ENCODE data around the gene RHOV. TPM values are rescaled to one million over a fixed set of nuclear protein-coding genes. Genes with fewer than 3 reads are reported as not detected.

Gene RHOV
- 0.49 TPM in 1 of 2 replicates, not detected in the other for total RNA-seq (2014; rRNA removed; shearing (Covaris generic); ENCODE audit: low replicate concordance)

- H3K27me3 ChIP-seq: no peaks in the 10 kb centered on the region
- peak; percentile 68 for DNase-seq
- no peaks in the 10 kb centered on the region for H3K9me3 ChIP-seq
- H3K4me3 ChIP-seq: peak within 1 kb of the TSS; percentile 42
- H3K36me3 ChIP-seq: no peaks in the 10 kb centered on the region
These were observed at the start of gene RHOV for GRCh38 chr15:40873694-40874561. TSS of gene RHOV (minus strand) at chr15:40874234. CDS start at chr15:40874139, 95 bp downstream.

DNA sequence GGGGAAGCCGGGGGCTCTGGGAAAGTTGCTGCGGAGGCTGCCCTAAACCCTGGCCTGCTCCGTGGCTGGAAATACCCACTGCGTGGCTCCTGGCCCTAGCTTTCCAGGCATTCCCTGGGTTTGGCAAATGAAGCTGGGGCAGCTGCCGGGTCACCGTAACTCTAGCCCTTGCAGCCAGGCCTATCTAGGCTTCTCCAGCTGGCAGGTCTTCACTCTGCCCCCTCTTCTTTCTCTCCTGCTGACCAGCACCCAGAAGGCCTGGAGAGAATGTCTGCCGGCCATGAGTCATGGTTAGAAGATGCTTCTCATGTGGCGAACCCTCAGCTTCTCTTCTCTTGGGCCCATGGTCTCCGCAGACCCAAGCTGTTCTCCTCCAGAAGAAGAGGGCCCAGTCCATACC is 49.5 kb upstream of the RHOV start:
- Histone ChIP-seq H3K4me3 (no peak overlapping the region), H3K36me3 (no peaks in the 10 kb centered on the region), H3K9me3 (no peaks in the 10 kb centered on the region), H3K27me3 (peaks cover 5% of the 10 kb centered on the region)
- no peak for DNase-seq

- Histone ChIP-seq H3K9me3 (no peaks in the 10 kb centered on the region), H3K36me3 (no peaks in the 10 kb centered on the region), H3K27me3 (no peaks in the 10 kb centered on the region), H3K4me3 (no peak overlapping the region)
- DNase-seq: no peak
These were observed 48.6 kb upstream of the RHOV start for GRCh38 chr15:40922608-40923005.

- DNase-seq: no peak
- no peaks in the 10 kb centered on the region for H3K27me3 ChIP-seq
- H3K9me3 ChIP-seq: no peaks in the 10 kb centered on the region
- H3K4me3 ChIP-seq: no peak overlapping the region
- no peaks in the 10 kb centered on the region for H3K36me3 ChIP-seq
These were observed 48.0 kb upstream of the RHOV start for GRCh38 chr15:40921949-40922607.

DNA sequence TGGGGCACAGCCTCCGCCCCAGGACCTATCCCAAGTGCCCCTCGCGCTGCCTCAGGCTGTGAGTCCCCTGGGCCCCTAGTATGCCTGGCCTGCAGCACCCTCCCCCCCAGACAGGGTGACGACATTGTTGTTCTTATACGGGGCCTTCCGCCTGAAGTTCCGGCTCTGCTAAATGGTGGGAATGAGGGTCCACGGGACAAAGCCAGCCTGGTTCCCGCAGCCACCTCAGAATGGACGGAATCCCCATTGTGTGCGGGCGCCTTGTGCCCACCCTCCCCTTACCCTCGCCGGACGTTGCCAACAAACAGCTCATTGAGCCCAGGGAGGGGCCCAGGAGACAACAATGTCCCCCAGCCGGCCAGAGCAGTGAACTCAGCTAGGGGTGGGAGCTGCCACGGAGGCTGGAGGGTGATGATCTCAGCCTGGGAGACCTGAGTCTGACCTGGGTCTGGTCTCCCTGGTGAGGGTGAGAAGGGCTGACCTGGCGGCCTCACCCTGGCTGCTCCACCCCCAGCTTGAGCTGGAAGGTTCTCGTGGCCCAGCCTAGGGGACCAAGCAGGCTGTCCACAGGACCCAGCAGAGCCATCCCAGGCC is 44.9 kb upstream of the RHOV start:
- no peak for DNase-seq
- H3K9me3 ChIP-seq: no peaks in the 10 kb centered on the region
- H3K27me3 ChIP-seq: no peaks in the 10 kb centered on the region
- H3K36me3 ChIP-seq: no peaks in the 10 kb centered on the region
- no peak overlapping the region for H3K4me3 ChIP-seq

DNA sequence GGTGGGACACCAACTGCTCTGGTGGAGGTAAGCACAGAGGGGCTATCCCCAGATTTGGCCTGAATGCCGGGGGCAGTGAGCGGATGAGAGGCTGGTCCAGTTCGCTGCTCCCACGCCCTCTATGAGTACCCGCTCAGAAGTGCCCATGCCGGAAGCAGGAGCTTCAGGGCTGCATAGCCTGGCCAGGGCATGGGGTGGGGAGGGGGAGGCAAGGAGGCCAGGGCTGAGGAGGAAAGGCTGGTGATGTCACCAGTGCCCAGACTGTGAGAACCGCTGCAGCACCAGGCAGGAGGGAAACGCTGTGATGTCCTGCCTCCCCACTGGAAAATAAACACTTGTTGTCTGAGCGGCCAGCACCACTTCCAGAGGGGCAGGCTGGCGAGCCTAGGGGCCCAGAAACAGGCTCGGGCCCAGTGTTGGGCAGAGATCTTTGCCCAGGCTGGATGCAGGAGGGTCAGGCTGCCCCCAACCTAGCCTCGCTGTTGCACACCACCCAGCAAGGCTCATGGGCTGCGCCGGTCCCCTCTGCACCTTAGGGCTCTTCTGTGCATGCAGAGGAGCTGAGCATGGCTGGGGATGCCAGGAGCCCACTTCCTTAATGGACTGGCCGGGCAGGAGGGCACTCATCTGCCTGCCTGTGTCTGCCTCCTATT is 44.2 kb upstream of the RHOV start:
- H3K4me3 ChIP-seq: no peak overlapping the region
- no peaks in the 10 kb centered on the region for H3K27me3 ChIP-seq
- H3K36me3 ChIP-seq: no peaks in the 10 kb centered on the region
- DNase-seq: no peak
- H3K9me3 ChIP-seq: no peaks in the 10 kb centered on the region

DNA sequence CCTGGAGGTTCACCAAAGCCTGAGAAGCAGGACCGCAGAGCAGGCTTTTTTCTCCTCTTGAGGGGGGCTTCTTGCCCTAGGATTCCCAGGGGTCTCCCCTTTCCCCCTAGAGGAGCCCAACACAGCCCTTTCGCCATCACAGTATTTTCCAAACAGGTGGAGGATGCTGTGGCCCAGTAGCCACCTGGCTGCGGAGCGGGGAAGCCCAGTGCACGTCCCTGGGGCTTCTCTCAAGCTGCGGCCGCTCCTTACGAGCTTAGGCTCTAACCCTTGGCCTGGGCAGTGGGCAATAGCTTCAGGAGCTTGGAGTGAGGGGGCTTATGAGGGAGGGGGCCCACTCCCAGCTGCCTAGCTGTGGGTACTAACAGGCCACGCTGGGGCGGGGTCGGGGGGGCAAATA is 43.6 kb upstream of the RHOV start:
- Histone ChIP-seq H3K4me3 (no peak overlapping the region), H3K36me3 (no peaks in the 10 kb centered on the region), H3K27me3 (no peaks in the 10 kb centered on the region), H3K9me3 (no peaks in the 10 kb centered on the region)
- no peak for DNase-seq

DNA sequence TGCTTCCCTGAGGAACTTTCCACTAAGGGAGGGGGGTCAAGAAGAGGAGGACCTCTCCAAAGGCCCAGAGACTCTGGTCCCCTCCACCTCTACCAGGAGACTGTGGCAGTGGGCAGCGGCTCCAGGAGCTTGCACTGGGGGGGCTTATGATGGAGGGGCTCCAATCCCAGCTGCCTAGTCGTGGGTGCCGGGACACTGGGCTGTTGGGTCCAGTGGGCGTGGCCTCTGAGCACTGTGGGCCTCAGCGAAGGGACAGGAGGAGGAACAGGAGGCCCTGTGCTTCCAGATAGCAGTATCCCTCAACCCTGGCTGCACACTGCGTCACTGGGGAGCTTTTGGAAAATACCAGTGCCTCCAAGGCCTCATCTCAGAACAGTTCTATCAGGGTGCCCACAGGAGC is 41.6 kb upstream of the RHOV start:
- Histone ChIP-seq H3K36me3 (no peaks in the 10 kb centered on the region), H3K9me3 (no peaks in the 10 kb centered on the region), H3K27me3 (no peaks in the 10 kb centered on the region), H3K4me3 (no peak overlapping the region)
- no peak for DNase-seq

DNA sequence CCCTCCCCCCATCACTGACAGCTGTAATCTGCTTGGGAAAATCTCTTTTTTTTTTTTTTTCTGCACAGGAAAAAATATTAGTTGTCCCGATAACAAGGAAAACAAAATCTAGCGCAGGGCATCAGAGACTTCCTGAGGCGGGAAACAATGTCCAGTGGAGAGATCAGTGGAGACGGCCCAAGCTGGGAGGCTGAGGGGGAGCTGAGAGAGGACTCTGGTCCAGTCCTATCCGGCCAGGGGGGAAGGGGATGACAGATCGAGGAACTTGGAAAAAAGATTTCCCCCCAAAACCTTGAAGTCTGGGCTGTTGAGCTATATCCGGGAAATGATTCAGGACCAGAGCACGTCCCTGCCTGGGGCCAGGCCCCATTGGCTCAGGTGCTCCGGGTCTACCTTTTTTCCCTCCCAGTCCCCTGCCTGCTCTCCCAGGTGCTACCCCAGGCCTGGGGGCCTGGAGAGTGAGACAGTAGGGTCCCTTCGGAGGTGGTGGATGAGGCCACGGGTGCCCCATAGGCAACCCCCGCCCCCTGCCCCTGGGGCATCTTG is 41.2 kb upstream of the RHOV start:
- no peak overlapping the region for H3K4me3 ChIP-seq
- no peaks in the 10 kb centered on the region for H3K27me3 ChIP-seq

DNA sequence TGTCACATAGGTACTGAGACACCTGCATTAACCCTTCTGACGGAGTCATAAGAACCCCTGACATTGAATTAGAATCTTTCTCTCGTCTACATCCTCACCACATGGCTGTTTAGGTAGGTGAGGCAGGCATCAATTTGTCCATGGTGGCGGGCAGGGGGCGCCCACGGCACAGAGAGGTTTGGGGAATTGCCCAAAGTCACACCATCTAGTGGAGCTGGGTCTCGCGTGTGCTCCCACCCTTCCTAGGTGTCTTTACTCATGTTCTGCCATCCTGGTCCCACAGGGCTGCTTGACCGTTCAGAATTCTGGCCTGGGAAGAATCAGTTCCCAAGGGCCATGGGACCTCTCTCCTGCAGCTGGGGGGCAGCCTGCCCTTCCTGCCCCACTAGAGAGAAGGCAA is 40.5 kb upstream of the RHOV start:
- Histone ChIP-seq H3K36me3 (no peaks in the 10 kb centered on the region), H3K9me3 (no peaks in the 10 kb centered on the region), H3K27me3 (no peaks in the 10 kb centered on the region), H3K4me3 (no peak overlapping the region)
- no peak for DNase-seq

More for the DNA sequence above, 41.2 kb upstream of the RHOV start:
- DNase-seq: no peak
- Histone ChIP-seq H3K9me3 (no peaks in the 10 kb centered on the region), H3K36me3 (no peaks in the 10 kb centered on the region)

DNA sequence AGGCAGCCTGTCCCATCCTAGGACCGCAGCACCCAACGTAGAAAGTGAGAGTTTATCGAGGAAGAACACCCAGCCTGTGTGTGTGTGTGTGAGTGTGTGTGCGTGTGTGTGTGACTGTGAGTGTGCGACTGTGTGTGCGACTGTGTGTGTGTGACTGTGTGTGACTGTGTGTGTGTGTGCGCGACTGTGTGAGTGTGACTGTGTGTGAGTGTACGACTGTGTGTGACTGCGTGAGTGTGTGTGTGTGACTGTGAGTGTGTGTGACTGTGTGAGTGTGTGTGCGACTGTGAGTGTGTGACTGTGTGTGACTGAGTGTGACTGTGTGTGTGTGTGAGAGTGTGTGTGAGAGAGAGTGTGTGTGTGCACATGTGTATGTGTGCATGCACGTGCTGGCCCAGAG is 40.0 kb upstream of the RHOV start:
- no peak overlapping the region for H3K4me3 ChIP-seq
- H3K9me3 ChIP-seq: no peaks in the 10 kb centered on the region

GRCh38 chr15:40912478-40912877 is 38.4 kb upstream of the RHOV start:
- no peaks in the 10 kb centered on the region for H3K27me3 ChIP-seq
- no peaks in the 10 kb centered on the region for H3K9me3 ChIP-seq
- H3K36me3 ChIP-seq: no peaks in the 10 kb centered on the region
- no peak overlapping the region for H3K4me3 ChIP-seq
- no peak for DNase-seq

More for the DNA sequence above, 40.0 kb upstream of the RHOV start:
- no peaks in the 10 kb centered on the region for H3K36me3 ChIP-seq
- no peak for DNase-seq
- H3K27me3 ChIP-seq: no peaks in the 10 kb centered on the region

GRCh38 chr15:40911693-40912092 is 37.7 kb upstream of the RHOV start:
- DNase-seq: no peak
- no peak overlapping the region for H3K4me3 ChIP-seq
- H3K36me3 ChIP-seq: no peaks in the 10 kb centered on the region
- no peaks in the 10 kb centered on the region for H3K9me3 ChIP-seq
- no peaks in the 10 kb centered on the region for H3K27me3 ChIP-seq

DNA sequence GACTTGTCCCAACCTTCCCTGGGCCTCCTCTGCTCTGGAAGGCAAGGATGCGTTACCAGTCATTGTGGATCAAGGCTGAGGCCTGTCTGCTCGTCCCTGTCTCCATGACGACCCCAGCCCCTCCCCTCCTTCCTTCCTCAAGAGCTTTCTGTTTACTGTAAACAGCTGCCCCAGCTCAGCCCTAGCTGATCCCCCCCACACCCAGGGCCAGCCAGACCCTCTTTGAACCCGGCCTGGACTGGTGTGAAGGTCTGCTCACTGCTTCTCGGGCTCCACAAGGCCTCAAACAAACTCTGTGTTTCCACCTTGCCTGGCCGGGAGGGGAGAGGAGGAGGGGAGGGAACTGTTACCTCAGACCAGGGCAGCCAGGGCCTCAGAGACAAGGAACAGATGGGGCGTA is 37.1 kb upstream of the RHOV start:
- no peak overlapping the region for H3K4me3 ChIP-seq
- DNase-seq: no peak
- no peaks in the 10 kb centered on the region for H3K9me3 ChIP-seq
- no peaks in the 10 kb centered on the region for H3K27me3 ChIP-seq
- no peaks in the 10 kb centered on the region for H3K36me3 ChIP-seq

DNA sequence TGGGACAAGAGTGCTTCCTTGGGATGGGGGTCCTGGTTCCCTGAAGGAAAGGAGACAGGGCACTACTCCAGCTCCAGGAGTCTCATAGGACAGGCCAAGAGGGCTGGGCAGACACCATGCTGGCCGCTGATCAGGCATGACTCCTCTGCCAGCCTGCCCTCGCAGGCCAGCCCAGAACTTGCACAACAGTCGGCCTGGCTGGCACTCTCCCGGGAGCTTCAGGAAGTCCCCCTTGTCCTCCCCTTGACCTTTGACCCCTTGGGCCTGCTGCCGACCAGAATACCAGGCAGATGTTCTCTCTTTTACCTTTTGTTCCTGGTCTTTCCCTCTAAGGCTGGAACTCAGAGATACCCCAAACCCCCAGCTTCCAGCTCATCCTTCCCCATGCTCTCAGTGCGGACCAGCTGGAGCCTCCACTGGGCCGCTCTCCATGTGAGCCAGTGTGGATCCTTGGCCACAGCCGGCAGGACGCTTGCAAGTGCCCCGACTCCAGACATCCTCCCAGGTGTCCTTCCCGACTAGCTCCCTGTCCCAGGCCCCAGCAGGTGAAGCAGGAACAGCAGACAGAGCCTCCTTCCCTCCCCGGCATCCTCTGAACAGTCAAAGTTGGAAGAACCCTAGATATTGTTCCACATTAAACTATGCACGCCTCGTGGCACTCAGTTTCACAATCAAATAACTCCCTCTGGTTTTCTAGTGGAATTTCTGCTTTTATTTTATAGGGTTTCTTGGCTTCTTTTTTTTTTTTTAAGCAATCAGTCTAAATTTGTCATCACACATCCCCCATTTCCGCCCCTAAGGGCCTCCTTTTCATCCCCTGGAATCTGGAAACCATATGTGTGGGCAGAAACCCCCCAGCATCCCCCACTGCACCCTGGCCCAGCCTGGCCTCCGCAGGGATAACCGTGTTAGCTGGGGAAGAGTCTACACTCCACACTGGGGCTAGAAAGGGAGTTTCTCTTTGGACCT is 35.9 kb upstream of the RHOV start:
- H3K27me3 ChIP-seq: no peaks in the 10 kb centered on the region
- H3K4me3 ChIP-seq: no peak overlapping the region
- no peaks in the 10 kb centered on the region for H3K9me3 ChIP-seq
- H3K36me3 ChIP-seq: no peaks in the 10 kb centered on the region; the same call in 1 of the 2 replicates
- peak; percentile 83 for DNase-seq

DNA sequence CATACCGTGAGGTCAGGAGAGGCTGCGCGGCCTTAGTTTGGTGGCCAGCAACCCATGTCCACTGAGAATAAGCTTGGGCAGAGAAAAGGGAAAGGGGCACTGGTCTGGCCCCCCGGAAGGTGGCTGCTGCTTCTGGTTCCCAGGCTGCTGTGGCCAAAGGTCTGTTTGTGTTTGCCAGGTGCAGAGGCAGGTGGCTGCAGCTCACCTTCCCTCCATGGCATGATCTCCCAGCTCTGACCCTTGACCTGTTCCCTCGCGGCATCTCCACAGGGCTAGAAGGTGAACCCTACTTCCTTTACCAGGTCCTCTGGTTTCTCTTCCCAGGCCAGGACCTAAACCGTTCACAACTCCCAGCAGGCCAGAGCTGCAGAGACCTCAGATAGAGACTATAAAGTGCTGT is 34.1 kb upstream of the RHOV start:
- Histone ChIP-seq H3K36me3 (peaks cover 9% of the 10 kb centered on the region), H3K9me3 (no peaks in the 10 kb centered on the region), H3K27me3 (no peaks in the 10 kb centered on the region), H3K4me3 (no peak overlapping the region)
- DNase-seq: no peak
